HG03354 (cell line): ENCODE data around the gene CEACAM6.
A peak's percentile ranks its signal among the peaks of the same experiment; 100 is the strongest.
"Not testable (repeated sequence)": the region's sequence is repeated elsewhere in the genome, so short reads cannot be mapped to it uniquely, and the experiment has no call there.

Experiments used
- ATAC-seq: cut with Tn5 transposase; IDR thresholded peaks from one replicate; pipeline ENCODE4 v1.9.1; 2021; ENCODE audit warnings: mild to moderate bottlenecking; ENCODE audit not compliant: unreplicated experiment, poor library complexity, severe bottlenecking

Gene CEACAM6

DNA sequence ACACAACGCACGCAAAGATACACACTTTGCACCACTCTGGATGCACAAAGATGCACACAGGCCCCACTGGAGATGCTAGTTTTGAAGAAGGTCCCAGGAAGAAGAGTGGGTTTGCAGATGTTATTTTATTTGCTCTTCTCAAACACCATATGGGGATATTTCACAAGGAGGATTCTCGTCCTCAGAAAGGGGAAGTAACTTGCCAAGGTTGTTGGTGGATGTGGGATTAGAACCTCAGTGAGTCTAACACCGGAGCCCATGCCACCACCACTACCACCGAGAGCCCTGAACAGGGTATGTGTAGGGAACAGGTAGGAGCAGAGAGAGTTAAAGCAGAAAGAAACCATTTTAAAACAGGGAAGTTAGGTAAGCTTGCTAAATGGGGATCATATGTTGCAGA, 9.6 kb upstream of the CEACAM6 start:
- ATAC-seq, result no peak

DNA sequence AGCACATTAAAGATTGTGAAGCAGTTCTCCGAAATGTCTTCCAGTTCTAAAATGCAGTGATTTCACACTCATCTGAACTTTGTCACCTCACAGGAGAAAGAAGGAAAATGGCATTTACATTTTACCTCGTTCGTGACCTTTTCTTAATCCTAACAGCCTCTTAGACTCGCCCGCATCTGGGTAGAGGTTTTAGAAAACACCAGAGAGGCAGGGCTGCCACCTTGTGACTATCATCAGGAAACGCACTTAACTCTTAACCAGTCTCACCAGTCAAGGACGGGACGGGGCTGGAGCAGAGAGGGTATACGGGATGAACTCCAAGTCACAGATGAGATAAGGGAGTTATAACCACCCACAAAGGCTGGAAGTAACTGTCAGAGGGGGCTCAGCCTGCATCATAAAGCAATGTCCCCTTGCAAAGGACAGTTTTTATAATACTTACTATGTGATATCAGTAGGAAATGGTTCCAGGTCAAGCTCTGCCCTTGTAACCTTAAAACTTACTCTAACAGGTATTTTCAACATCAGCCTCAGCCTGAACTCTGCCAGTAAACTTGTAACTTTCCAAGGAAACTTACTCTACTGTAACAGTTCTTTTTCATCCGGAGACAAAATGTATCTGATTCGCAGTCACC, 8.6 kb upstream of the CEACAM6 start:
- no peak for ATAC-seq

DNA sequence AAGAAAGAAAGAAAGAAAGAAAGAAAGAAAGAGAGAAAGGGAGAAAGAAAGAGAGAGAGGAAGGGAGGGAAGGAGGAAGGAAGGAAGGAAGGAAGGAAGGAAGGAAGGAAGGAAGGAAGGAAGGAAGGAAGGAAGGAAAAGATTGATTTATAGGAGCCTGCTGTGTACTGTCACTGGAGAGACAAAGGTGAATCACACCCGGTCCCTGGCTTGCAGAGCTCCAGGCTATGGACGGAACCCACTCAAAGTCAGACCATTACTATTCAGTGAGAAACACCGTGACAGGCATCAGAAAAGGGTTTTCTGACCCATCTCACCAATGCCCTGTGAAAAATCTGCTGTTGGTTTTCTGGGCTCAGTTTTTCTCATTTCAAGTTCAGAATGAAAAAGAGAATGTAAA, 7.3 kb upstream of the CEACAM6 start:
- no peak for ATAC-seq

DNA sequence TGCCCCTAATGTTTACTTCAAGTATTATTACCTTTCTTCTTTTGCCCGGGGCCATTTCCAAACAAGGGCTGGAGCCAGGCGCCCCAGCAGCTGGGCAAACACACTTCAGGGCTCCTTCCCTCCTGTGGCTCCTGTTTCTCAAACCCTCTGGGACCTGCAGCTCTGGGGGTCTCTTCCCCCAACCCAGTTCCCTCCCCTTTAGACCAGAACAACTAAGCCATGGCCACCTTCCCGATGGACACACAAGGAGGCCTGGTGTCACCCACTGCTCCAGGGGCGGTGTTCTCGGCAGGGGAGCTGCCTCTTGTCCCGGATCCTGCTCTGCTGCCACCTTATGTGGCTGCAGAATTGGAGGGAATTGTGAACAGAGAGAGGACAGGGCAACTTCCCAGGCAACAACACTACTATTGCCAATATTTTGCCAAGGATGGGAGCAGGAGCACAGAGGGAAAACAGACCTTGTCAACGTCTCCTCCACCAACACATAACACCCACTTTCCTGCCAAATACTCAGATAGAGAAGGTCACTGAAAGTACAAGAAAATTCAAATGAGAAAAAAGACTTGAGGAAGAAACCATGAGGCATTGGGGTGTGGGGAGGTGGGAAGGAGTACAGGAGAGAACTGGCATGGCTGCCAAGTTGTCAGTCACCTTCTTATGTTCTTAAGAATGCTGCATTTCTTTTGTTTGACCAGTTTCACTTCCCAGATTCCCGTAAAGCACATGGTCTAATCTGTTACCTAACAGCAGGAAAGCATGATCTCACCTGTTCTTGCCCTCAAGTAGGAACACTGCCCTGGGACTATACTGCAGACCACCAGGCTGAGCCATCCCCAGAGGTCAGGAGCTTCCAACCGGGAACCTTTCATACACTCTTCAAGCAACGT, 4.8 kb upstream of the CEACAM6 start:
- not testable (repeated sequence) for ATAC-seq

DNA sequence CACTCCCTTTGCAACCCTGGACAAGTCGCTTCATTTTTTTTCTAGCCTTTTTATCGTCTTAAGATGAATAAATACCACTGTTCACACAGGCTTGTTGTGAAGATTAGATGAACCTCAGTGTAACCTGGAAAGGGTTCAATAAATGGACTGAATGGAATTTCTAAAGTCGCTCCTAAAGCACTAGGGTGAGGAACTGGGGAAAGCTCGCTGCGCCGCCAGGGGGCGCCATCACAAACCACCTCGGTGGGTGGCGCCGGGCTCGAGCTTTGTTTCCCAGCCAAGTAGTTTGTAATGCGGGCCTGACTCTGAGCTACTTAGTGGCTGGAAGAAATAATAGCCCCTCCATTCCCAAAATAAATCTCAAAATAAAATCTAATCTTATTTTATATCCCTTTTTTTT, 2.2 kb upstream of the CEACAM6 start:
- ATAC-seq, result no peak

DNA sequence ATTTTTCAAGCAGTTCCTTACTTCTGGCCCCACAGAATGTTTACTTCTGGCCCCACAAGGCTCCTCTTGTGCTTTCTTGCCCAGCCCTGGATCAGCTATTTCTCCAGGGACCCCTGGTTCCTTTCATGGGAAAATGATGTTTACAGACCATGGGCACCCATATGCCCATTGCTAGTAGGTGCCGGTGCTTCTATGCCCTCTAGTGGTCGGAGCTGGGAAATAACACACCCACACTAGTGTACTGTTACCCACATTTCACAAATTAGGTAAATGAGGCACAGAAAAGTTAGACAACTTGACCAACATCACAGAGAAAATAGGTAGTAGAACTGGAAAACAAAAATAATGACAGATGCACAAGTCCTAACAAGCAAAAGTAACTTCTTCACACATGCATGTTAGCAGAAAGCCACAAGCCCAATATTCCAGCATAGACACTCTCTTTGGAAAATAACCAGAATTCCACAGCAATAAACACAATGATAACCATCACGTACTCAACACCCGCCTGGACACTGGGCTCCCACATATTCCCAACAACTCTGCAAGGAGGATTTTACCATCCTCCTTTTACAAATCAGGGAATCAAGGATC, 1.3 kb upstream of the CEACAM6 start:
- peak; percentile 60 for ATAC-seq

DNA sequence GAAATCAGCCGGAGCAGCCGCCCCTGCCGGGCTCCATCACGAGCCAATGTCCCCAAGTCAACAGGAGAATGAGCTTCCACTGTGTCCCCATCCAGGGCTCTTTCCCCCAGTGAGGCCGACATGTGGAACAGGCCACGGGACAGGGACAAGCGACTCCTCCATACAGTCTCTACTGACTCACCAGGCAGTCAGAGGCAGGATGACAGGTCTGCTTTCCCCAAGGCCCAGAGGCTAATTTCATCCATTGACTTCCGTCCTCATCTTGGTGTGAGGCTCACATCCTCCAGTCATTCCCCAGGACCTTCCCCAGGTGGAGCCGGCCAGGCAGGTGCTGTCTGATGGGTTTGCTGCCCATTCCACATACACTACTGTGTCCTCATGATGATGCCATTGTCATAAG, 3.5 kb downstream of the CEACAM6 start:
- ATAC-seq, result no peak

DNA sequence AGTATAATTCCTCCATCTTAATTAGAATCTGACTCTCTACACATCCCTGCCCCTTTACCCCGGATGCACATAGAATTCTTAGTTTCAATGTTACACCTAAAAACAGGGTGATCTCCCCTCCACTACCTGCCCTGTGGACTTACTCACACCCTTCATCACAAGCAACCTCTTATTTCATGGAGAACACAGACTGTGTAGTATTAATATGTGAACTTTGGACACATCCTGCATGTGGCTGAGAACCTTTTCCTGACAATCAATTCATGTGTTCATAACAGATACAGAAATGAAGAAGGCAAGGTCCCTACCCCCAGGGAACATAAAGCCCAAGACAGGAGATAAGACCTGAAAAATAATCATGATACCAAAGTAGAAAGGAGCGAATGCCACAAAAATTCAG, 11.8 kb downstream of the CEACAM6 start:
- no peak for ATAC-seq

DNA sequence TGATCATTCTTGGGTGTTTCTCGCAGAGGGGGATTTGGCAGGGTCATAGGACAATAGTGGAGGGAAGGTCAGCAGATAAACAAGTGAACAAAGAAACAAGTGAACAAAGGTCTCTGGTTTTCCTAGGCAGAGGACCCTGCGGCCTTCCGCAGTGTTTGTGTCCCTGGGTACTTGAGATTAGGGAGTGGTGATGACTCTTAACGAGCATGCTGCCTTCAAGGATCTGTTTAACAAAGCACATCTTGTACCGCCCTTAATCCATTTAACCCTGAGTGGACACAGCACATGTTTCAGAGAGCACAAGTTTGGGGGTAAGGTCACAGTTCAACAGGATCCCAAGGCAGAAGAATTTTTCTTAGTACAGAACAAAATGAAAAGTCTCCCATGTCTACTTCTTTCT, 12.8 kb downstream of the CEACAM6 start:
- not testable (repeated sequence) for ATAC-seq

DNA sequence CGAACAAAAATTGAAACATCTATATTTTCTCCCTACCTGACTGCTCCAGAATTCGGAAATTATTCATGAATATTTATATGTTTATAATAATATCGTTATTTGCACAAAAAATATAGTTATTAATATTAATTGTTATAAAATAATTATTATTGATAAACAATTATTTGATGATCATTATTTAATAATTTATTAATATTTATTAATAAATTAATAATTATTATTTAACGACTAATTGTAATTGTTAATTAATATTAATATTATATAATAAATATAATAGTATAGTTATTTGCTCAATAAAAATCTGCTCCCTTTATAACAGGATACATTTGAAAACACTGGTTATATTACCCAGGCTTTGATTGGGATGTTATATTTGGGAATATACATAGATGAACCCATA, 14.3 kb downstream of the CEACAM6 start:
- ATAC-seq, result no peak

DNA sequence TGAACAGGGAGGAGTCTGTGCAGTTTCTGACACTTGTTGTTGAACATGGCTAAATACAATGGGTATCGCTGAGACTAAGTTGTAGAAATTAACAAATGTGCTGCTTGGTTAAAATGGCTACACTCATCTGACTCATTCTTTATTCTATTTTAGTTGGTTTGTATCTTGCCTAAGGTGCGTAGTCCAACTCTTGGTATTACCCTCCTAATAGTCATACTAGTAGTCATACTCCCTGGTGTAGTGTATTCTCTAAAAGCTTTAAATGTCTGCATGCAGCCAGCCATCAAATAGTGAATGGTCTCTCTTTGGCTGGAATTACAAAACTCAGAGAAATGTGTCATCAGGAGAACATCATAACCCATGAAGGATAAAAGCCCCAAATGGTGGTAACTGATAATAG, 16.1 kb downstream of the CEACAM6 start:
- no peak for ATAC-seq

DNA sequence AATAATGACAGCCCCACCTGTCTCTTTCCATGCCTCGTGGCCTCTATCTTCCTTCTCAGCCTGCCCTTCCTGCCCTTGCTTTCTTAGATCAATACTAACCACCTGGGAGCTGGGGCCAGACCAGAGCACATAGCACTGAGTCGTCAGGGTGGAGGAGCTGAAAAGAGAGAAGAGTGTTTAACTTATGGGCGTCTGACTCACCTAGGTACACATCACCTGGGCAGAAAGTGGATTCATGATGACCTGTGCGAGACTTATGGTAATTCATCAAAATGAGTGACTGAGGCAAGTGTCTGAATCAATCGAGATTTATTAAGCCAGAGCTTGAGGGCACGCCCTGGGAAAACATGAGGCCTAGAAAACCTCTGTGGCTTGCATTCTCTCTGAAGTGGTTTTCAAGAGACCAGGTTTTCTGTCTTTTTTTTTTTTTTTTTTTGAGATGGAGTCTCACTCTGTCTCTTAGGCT, 19.2 kb downstream of the CEACAM6 start:
- ATAC-seq, result no peak

DNA sequence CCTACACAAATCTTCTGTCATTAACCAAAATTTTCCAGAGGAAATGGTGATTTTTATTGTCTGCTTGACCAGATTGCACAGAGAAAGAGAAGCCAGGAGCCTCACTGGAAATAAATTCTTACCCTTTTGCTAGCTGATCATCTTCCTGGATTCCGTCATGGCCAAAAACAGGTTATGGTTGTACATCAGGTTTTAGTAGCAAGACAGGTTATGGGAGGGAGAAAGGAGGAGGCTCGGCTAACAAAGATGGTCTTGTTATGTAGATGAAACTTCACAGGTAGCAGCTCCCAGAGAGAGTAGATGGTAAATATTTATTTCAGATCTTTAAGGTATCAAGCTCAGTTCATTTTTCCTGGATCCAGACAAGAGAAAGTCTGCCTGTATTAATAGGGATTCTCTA, 21.4 kb downstream of the CEACAM6 start:
- no peak for ATAC-seq

DNA sequence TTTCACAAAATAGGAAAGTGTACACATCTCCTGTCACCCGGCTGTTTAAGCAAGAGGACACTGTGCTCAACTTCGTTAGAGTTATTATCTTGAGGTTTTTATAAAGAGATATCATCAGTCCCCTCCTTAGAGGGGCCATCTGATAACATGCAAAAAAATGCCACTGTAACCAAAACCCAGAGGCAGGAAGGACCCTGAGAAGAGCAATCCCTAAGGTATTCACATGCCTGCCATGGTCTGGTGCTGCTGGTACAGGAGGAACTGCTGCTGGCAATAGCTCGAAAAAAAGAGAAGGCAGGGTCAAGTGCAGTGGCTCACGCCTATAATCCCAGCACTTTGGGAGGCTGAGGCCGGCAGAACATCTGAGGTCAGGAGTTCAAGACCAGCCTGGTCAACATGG, 28.3 kb downstream of the CEACAM6 start:
- no peak for ATAC-seq

DNA sequence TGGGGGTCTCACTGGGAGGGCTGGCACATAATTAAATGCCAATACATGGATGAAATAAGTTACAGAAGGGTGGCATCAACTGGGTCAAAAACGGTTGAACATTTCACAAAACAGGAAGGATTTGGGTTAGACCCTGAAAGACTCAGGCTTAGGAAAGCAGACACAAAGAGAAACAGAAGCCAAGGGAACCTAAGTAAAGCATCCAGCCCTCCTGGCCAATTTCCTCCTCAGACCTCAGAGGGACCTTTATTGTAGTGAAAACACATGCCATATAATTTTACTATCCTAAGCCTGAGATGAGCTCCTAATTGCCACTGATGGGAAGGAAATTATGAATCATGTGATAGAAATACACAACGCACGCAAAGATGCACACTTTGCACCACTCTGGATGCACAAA, 29.0 kb downstream of the CEACAM6 start:
- no peak for ATAC-seq

DNA sequence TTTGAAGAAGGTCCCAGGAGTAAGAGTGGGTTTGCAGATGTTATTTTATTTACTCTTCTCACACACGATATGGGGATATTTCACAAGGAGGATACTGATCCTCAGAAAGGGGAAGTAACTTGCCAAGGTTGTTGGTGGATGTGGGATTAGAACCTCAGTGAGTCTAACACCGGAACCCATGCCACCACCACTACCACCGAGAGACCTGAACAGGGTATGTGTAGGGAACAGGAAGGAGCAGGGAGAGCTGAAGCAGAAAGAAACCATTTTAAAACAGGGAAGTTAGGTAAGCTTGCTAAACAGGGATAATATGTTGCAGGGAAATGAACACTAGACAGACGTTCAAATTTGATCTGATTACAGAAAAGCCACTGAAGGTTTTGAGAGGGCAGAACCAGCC, 29.4 kb downstream of the CEACAM6 start:
- ATAC-seq, result no peak

DNA sequence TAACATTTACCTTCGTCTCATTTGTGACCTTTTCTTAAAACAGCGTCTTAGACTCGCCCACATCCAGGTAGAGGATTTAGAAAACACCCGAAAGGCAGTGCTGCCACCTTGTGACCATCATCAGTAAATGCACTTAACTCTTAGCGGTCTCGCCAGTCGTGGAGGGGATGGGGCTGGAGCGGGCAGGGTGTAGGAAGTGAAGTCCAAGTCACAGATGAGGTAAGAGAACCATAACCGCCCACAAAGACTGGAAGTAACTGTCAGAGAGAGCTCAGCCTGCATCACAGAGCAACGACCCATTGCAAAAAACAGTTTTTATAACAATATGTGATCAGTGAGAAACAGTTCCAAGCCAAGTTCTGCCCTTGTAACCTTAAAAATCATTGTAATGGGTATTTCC, 30.3 kb downstream of the CEACAM6 start:
- ATAC-seq, result no peak

DNA sequence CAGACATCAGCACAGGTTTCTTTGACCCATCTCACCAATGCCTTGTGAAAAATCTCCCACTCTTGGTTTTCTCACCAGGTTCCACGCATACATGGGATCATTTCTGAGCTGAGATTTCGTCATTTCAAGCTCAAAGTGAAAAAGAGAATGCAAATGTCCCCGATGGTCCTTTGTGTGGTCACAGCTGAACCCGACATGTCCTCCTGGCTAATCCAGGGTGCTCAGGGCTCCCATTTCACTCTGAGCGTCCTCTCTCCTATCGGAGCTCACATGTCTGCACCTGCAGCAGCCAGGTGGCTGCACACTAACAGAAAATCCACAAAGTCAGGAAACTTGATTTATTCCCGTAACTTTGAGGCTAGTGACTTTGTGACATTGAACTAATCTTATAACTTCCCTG, 31.7 kb downstream of the CEACAM6 start:
- no peak for ATAC-seq

DNA sequence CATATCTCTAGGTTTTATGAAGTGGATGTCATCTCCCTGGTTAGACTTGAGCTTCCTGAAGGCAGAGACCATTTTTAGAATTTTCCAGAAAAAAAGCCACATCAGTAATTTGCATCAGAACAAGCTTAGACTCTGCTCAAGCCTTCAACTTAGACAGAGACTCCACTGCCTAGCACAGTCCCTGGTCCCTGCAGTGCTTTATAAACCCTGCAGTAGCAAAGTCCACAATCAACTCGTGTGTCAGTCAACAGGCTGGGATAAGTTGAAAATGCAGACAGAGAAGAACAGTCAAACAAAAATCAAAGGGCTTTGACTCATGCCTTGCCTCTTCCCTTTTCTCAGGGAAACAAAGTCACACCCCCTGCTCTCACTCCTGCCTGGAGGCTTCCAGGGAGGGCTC, 33.2 kb downstream of the CEACAM6 start:
- not testable (repeated sequence) for ATAC-seq

DNA sequence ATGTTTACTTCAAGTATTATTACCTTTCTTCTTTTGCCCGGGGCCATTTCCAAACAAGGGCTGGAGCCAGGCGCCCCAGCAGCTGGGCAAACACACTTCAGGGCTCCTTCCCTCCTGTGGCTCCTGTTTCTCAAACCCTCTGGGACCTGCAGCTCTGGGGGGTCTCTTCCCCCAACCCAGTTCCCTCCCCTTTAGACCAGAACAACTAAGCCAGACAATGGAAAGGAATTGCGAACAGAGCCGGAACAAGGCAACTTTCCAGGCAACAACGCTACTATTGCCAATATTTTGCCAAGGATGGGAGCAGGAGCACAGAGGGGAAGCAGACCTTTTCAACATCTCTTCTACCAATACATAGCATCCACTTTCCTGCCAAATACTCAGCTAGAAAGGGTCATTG, 33.7 kb downstream of the CEACAM6 start:
- not testable (repeated sequence) for ATAC-seq
